PC-3 (cell line): ENCODE data around the gene SLC6A7. TPM values are rescaled to one million over a fixed set of nuclear protein-coding genes. Genes with fewer than 3 reads are reported as not detected.

Source experiments
- ATAC-seq: fragments of 200-7000 bp; cut with Tn5 transposase; 2 replicates; pipeline ENCODE4 v1.9.1; 2020; ENCODE audit warnings: mild to moderate bottlenecking, moderate library complexity
- BruUV-seq: library from RNA; stranded (reverse); fragments of 400-500 nt; replicated peaks from 2 replicates; lab custom pipeline; 2021; lab: Mats Ljungman, UMichigan
- CTCF ChIA-PET: fragments of 300-600 bp; sonication (Branson Sonifier 250); formaldehyde crosslinking; loops from one replicate; lab custom pipeline; 2022; ENCODE audit warnings: antibody characterized with exemption; lab: Charles Lee
- POLR2A ChIA-PET: fragments of 300-600 bp; sonication (Branson Sonifier 250); formaldehyde crosslinking; loops from one replicate; lab custom pipeline; 2022; ENCODE audit warnings: antibody characterized with exemption; ENCODE audit not compliant: unreplicated experiment; lab: Charles Lee
- DNase-seq: peaks from one replicate; pipeline ENCODE4 v3.0.0-alpha.2; 2015
- H2AFZ ChIP-seq: fragments of 300-600 bp; sonication (generic); 2 replicates; pipeline ENCODE4 v1.6.0; 2016; ENCODE audit warnings: antibody characterized with exemption, low read length
- H3F3A ChIP-seq: fragments of 300-600 bp; sonication (generic); one replicate; pipeline ENCODE4 v1.6.0; 2017; ENCODE audit warnings: antibody characterized with exemption, low read length, control low read depth, mild to moderate bottlenecking; ENCODE audit not compliant: unreplicated experiment
- H3K27ac ChIP-seq: fragments of 300-600 bp; sonication (generic); 2 replicates; pipeline ENCODE4 v1.5.1; 2016; ENCODE audit warnings: mild to moderate bottlenecking, low read length
- H3K27me3 ChIP-seq: fragments of 300-600 bp; sonication (generic); 2 replicates; pipeline ENCODE4 v1.6.1; 2016; ENCODE audit warnings: low read length, mixed read lengths
- H3K36me3 ChIP-seq: fragments of 300-600 bp; sonication (generic); 2 replicates; pipeline ENCODE4 v1.6.1; 2016; ENCODE audit warnings: low read depth, mixed run types, low read length, mixed read lengths
- H3K4me1 ChIP-seq: fragments of 300-600 bp; sonication (generic); 2 replicates; pipeline ENCODE4 v1.5.1; 2016; ENCODE audit warnings: low read length; ENCODE audit not compliant: insufficient read depth
- H3K4me2 ChIP-seq: fragments of 300-600 bp; sonication (generic); 2 replicates; pipeline ENCODE4 v1.6.0; 2016; ENCODE audit warnings: low read length
- H3K4me3 ChIP-seq: fragments of 300-600 bp; sonication (generic); 2 replicates; pipeline ENCODE4 v1.5.1; 2016; ENCODE audit warnings: mild to moderate bottlenecking, low read length, mixed read lengths
- H3K79me2 ChIP-seq: fragments of 300-600 bp; sonication (generic); 2 replicates; pipeline ENCODE4 v1.6.1; 2017; ENCODE audit warnings: low read length, mixed read lengths
- H3K9ac ChIP-seq: fragments of 300-600 bp; sonication (generic); 2 replicates; pipeline ENCODE4 v1.6.0; 2016; ENCODE audit warnings: mild to moderate bottlenecking, low read length
- H3K9me2 ChIP-seq: fragments of 300-600 bp; sonication (generic); replicated peaks from 2 replicates; pipeline ENCODE4 v1.6.1; 2016; ENCODE audit warnings: mixed run types, low read length, mixed read lengths
- H3K9me3 ChIP-seq: fragments of 300-600 bp; sonication (generic); 2 replicates; pipeline ENCODE4 v1.6.1; 2016; ENCODE audit warnings: low read length, mixed read lengths
- H4K20me1 ChIP-seq: fragments of 300-600 bp; sonication (generic); 2 replicates; pipeline ENCODE4 v1.6.1; 2016; ENCODE audit warnings: low read length, mixed read lengths
- CTCF ChIP-seq: fragments of 300-600 bp; sonication (generic); conservative IDR thresholded peaks from 2 replicates; pipeline ENCODE4 v1.5.1; 2017; ENCODE audit warnings: antibody characterized with exemption, low read depth, mild to moderate bottlenecking, low read length
- EZH2 ChIP-seq: fragments of 300-600 bp; sonication (generic); IDR thresholded peaks from one replicate; pipeline ENCODE4 v1.6.1; 2017; ENCODE audit warnings: antibody characterized with exemption, mild to moderate bottlenecking, low read length; ENCODE audit not compliant: unreplicated experiment
- EZH2phosphoT487 ChIP-seq: fragments of 300-600 bp; sonication (generic); IDR thresholded peaks from 2 replicates; pipeline ENCODE4 v1.6.1; 2018; ENCODE audit warnings: mild to moderate bottlenecking, antibody characterized with exemption, low read length, borderline replicate concordance
- intact Hi-C: fragments of 100-400 bp; cut with micrococcal nuclease; formaldehyde crosslinking; loops from 2 replicates; pipeline ENCODE4 v1.9.0; 2023
- total RNA-seq: library from RNA; depleted of rRNA; stranded (reverse); fragments of >200 nt; gene quantifications from 2 replicates; pipeline ENCODE4 v1.2.3, GENCODE V29; 2014

Gene SLC6A7
- total RNA-seq, 1 experiment from 2014 or later, result 0.29 TPM

DNA sequence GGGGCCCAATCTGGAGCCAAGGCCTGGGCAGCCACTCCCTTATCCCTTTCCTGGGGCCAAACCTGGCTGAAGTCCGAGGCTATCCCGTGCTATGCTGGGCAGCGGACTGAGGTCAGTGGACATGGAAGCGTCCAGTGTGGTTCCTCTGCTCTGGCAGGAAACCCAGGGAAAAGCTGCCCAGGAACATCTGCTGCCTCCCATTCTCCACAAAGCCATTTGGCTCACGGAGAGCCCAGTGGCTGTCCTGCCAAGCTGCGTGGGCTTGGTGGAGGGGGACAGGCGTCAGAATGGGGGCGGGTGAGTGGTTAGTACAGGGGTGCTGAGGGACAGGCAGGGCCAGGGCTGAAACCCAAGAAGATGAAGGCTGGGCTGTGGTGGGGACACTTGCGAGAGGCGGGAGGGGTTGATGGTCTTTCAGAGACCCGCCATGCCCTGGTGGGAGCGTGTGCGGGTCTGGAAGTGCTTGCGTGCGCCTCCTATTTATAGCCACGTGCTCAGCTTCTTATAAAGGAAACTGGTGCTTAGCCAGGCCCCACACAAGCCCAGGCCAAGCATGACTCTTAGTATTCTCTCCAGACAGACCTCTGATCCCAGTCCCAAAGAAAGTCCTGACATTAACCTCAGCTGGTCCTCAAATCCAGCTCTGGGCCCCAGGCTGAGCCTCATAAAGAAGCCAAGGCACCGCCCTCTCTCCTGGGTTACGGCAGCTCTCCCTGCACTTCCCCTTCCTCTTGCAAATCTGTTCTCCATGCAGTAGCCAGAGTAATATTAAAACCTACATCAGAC lies 9.4 kb upstream of the SLC6A7 start:
- DNase-seq, result no peak
- no peaks in the 10 kb centered on the region for H3K4me1 ChIP-seq
- intact Hi-C loops, result no loop called here
- no peak overlapping the region for H3K27ac ChIP-seq
- H3K27me3 ChIP-seq, result no peaks in the 10 kb centered on the region
- H2AFZ ChIP-seq, result no peak overlapping the region
- H3K36me3 ChIP-seq, result no peaks in the 10 kb centered on the region
- ChIA-PET POLR2A (no interaction called here), CTCF (no interaction called here)
- ATAC-seq, result no peak
- BruUV-seq, result no TSS peak
- no peaks in the 10 kb centered on the region for H3K9me2 ChIP-seq
- no peak overlapping the region for H3K9ac ChIP-seq
- no peaks in the 10 kb centered on the region for H3K9me3 ChIP-seq
- no peaks in the 10 kb centered on the region for H3K79me2 ChIP-seq
- H4K20me1 ChIP-seq, result no peaks in the 10 kb centered on the region
- no peak overlapping the region for H3K4me2 ChIP-seq
- no peak overlapping the region for H3K4me3 ChIP-seq
- no peaks in the 10 kb centered on the region for H3F3A ChIP-seq
- TF ChIP-seq EZH2phosphoT487, result no peak
- TF ChIP-seq CTCF, result no peak
- no peak for TF ChIP-seq EZH2

DNA sequence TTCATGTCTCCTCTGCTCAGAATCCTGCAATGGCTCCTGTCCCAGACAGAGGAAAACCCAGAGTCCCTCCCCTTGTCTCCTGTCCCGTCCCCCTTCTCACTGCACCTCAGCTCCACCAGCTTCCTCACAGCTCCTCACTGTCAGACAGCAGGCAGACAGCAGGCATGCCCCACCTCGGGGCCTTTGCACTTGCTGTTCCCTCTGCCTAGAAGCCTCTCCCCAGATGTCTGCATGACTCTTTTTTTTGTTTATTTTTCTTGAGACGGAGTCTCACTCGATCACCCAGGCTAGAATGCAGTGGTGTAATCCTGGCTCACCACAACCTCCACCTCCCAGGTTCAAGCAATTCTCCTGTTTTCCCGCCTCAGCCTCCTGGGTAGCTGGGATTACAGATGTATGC lies 8.8 kb upstream of the SLC6A7 start:
- BruUV-seq, result no TSS peak
- intact Hi-C loops, result no loop called here
- ChIA-PET CTCF (no interaction called here), POLR2A (no interaction called here)
- Histone ChIP-seq H3K4me2 (no peak overlapping the region), H3K27me3 (no peaks in the 10 kb centered on the region), H3F3A (no peaks in the 10 kb centered on the region), H3K4me3 (no peak overlapping the region), H3K4me1 (no peaks in the 10 kb centered on the region), H3K79me2 (no peaks in the 10 kb centered on the region), H4K20me1 (no peaks in the 10 kb centered on the region), H3K9me2 (no peaks in the 10 kb centered on the region), H3K9me3 (no peaks in the 10 kb centered on the region), H3K36me3 (no peaks in the 10 kb centered on the region), H2AFZ (no peak overlapping the region), H3K9ac (no peak overlapping the region), H3K27ac (no peak overlapping the region)
- DNase-seq (no peak), ATAC-seq (no peak)
- no peak for TF ChIP-seq EZH2phosphoT487
- TF ChIP-seq EZH2, result no peak

DNA sequence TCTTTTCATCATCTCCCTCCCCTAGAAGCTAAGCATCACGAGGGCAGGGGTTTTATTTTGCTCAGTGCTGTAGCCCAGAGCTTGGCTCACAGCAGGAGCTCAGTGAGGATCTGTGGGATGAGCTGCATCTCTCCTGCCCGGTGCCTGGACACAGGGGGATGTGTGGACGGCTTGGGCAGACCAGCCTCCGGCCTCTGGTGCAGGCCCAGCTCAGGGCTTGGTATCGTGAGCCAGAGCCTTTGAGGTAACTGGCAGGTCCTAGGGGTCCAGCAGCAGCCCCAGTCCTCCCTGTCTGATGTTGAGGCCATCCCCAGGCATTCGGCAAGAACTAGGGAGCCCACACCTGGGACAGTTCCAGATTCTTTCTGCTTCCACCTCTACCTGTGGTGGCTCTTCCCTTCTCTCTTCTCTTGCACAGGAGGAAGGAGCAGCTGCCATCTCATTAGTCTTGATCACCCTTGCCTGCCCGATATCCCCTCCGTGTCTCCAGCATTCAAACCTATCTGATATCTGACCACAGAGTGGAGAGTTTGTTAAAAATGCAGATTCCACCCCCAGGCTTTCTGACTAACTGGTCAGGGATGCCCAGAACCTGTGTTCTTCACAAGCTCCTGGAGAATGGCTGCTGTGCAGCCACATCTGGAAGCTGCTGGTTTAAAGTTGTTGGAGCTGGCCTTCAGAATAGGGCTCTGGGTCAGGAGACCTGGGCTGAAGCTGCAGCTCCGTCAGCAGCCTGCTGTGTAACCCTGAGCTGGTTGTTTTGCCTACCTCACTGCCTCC lies 7.9 kb upstream of the SLC6A7 start:
- intact Hi-C loops, result no loop called here
- no peak for DNase-seq
- Histone ChIP-seq H3K9me3 (no peaks in the 10 kb centered on the region), H3K27me3 (no peaks in the 10 kb centered on the region), H3K4me2 (no peak overlapping the region), H3K27ac (no peak overlapping the region), H3K9me2 (no peaks in the 10 kb centered on the region), H3K9ac (no peak overlapping the region), H4K20me1 (no peaks in the 10 kb centered on the region), H3F3A (no peaks in the 10 kb centered on the region), H3K79me2 (no peaks in the 10 kb centered on the region), H2AFZ (no peak overlapping the region), H3K36me3 (no peaks in the 10 kb centered on the region), H3K4me1 (no peaks in the 10 kb centered on the region), H3K4me3 (no peak overlapping the region)
- ATAC-seq, result no peak; the same call in 1 of the 2 replicates
- TF ChIP-seq CTCF (no peak), EZH2phosphoT487 (no peak), EZH2 (no peak)
- POLR2A ChIA-PET, result interaction anchor here (0.5 kb wide), 1 partner anchor 54 kb away, joined by 3 read pairs; no protein-coding TSS in a partner anchor
- CTCF ChIA-PET, result no interaction called here
- no TSS peak for BruUV-seq
